Fibroblast of the aortic adventitia (primary cell): Measurements from ENCODE around the gene CRIP2. TPM values are rescaled to one million over a fixed set of nuclear protein-coding genes. Genes with fewer than 3 reads are reported as not detected.

Source experiments
- DNase-seq: peaks from one replicate; pipeline ENCODE4 v3.0.0-alpha.2; 2010; ENCODE audit warnings: low read depth
- H3K4me3 ChIP-seq: 2 replicates; pipeline ENCODE4 v1.5.1; 2011; ENCODE audit warnings: low read depth, mild to moderate bottlenecking, control low read depth, low read length, moderate library complexity
- CTCF ChIP-seq: IDR thresholded peaks from 2 replicates; pipeline ENCODE4 v1.5.1; 2011; ENCODE audit warnings: mild to moderate bottlenecking, low read length, control low read depth, inconsistent platforms; ENCODE audit not compliant: insufficient read depth
- total RNA-seq: library from RNA; depleted of rRNA; stranded (reverse); fragments of >200 nt; gene quantifications from 2 replicates; pipeline ENCODE4 v1.2.3, GENCODE V29; 2012; ENCODE audit warnings: low replicate concordance

Gene CRIP2
- total RNA-seq, 1 donor: 54.3 TPM

- no peak for DNase-seq
- H3K4me3 ChIP-seq: no peak overlapping the region
- no peak for TF ChIP-seq CTCF
These were observed 21.6 kb downstream of the CRIP2 start for GRCh38 chr14:105495990-105496830.

GRCh38 chr14:105496831-105497591, 22.4 kb downstream of the CRIP2 start:
- DNase-seq: no peak
- H3K4me3 ChIP-seq: no peak overlapping the region
- no peak for TF ChIP-seq CTCF

GRCh38 chr14:105497671-105498429, 23.2 kb downstream of the CRIP2 start:
- TF ChIP-seq CTCF: no peak
- DNase-seq: no peak
- no peak overlapping the region for H3K4me3 ChIP-seq

GRCh38 chr14:105498430-105499255, 24.0 kb downstream of the CRIP2 start:
- no peak for TF ChIP-seq CTCF
- no peak for DNase-seq
- no peak overlapping the region for H3K4me3 ChIP-seq

GRCh38 chr14:105499256-105500035, 24.8 kb downstream of the CRIP2 start:
- no peak overlapping the region for H3K4me3 ChIP-seq
- DNase-seq: no peak
- no peak for TF ChIP-seq CTCF
